Chondrocyte (in vitro differentiated cells): ENCODE data around the gene ONECUT3. TPM values are rescaled to one million over a fixed set of nuclear protein-coding genes. Genes with fewer than 3 reads are reported as not detected.

Experiments
- DNase-seq: peaks from one replicate; pipeline ENCODE4 v3.0.0; 2021; ENCODE audit warnings: mixed read lengths, low spot score
- H3K27ac Mint-ChIP-seq: one replicate; pipeline ENCODE4 v1.8.0; 2021; ENCODE audit warnings: mild to moderate bottlenecking, moderate library complexity, mixed read lengths; ENCODE audit not compliant: unreplicated experiment
- H3K27me3 Mint-ChIP-seq: 2 replicates; pipeline ENCODE4 v1.8.0; 2021; ENCODE audit warnings: low read depth, mixed read lengths
- H3K36me3 Mint-ChIP-seq: 2 replicates; pipeline ENCODE4 v1.8.0; 2021; ENCODE audit warnings: low read depth, mixed read lengths
- H3K4me1 Mint-ChIP-seq: 2 replicates; pipeline ENCODE4 v1.8.0; 2021; ENCODE audit warnings: low read depth, mild to moderate bottlenecking, mixed read lengths
- H3K4me3 Mint-ChIP-seq: one replicate; pipeline ENCODE4 v1.8.0; 2021; ENCODE audit warnings: mild to moderate bottlenecking, moderate library complexity, mixed read lengths; ENCODE audit not compliant: unreplicated experiment
- H3K9me3 Mint-ChIP-seq: 2 replicates; pipeline ENCODE4 v1.8.0; 2021; ENCODE audit warnings: low read depth, mixed read lengths
- CTCF ChIP-seq: fragments of 200-600 bp; sonication (generic); IDR thresholded peaks from 2 replicates; pipeline ENCODE4 v1.5.0; 2021; ENCODE audit warnings: antibody characterized with exemption, mild to moderate bottlenecking, moderate library complexity
- total RNA-seq: library from RNA; stranded (reverse); gene quantifications from 3 replicates; pipeline ENCODE4 v1.2.1, GENCODE V29; 2021

Gene ONECUT3
- total RNA-seq, 1 donor from 2014 or later, result not detected

GRCh38 chr19:1746401-1747284 lies 6.7 kb upstream of the ONECUT3 start:
- H3K4me1 Mint-ChIP-seq, result peaks cover 6% of the 10 kb centered on the region
- TF ChIP-seq CTCF, result no peak
- H3K9me3 Mint-ChIP-seq, result no peaks in the 10 kb centered on the region
- H3K27me3 Mint-ChIP-seq, result peaks cover 34% of the 10 kb centered on the region
- no peaks in the 10 kb centered on the region for H3K36me3 Mint-ChIP-seq
- no peak for DNase-seq
- H3K27ac Mint-ChIP-seq, result no peak overlapping the region
- H3K4me3 Mint-ChIP-seq, result no peak overlapping the region

GRCh38 chr19:1747285-1748114 lies 5.8 kb upstream of the ONECUT3 start:
- peaks cover 35% of the 10 kb centered on the region for H3K27me3 Mint-ChIP-seq
- no peaks in the 10 kb centered on the region for H3K9me3 Mint-ChIP-seq
- DNase-seq, result no peak
- H3K27ac Mint-ChIP-seq, result no peak overlapping the region
- H3K4me1 Mint-ChIP-seq, result peaks cover 6% of the 10 kb centered on the region
- H3K36me3 Mint-ChIP-seq, result no peaks in the 10 kb centered on the region
- TF ChIP-seq CTCF, result no peak
- H3K4me3 Mint-ChIP-seq, result no peak overlapping the region

- Mint-ChIP-seq H3K36me3 (no peaks in the 10 kb centered on the region), H3K9me3 (no peaks in the 10 kb centered on the region), H3K4me1 (peaks cover 6% of the 10 kb centered on the region), H3K27me3 (peaks cover 36% of the 10 kb centered on the region), H3K27ac (no peak overlapping the region), H3K4me3 (no peak overlapping the region)
- TF ChIP-seq CTCF, result no peak
- peak; percentile 82 for DNase-seq
Observed at GRCh38 chr19:1748115-1748872, 5.0 kb upstream of the ONECUT3 start.

- H3K27me3 Mint-ChIP-seq, result peaks cover 36% of the 10 kb centered on the region
- no peaks in the 10 kb centered on the region for H3K9me3 Mint-ChIP-seq
- H3K27ac Mint-ChIP-seq, result no peak overlapping the region
- no peak for TF ChIP-seq CTCF
- H3K36me3 Mint-ChIP-seq, result no peaks in the 10 kb centered on the region
- no peak overlapping the region for H3K4me3 Mint-ChIP-seq
- no peak for DNase-seq
- H3K4me1 Mint-ChIP-seq, result peaks cover 6% of the 10 kb centered on the region
Observed at GRCh38 chr19:1748873-1749341, 4.4 kb upstream of the ONECUT3 start.
